Left renal pelvis (tissue), 4 donors: ENCODE measurements around the gene BACH2. TPM values are rescaled to one million over a fixed set of nuclear protein-coding genes. Genes with fewer than 3 reads are reported as not detected.

Experiments
- DNase-seq, 4 donors: peaks; one replicate each; pipeline ENCODE4 v3.0.0-alpha.2; 2013; ENCODE audit warnings: low read depth in 4 of 4, low spot score in 3 of 4
- polyA plus RNA-seq, 4 donors: library from polyadenylated mRNA; unstranded; fragments of 120-200 nt; gene quantifications; one replicate each; pipeline ENCODE4 v1.2.1, GENCODE V29; 2013; ENCODE audit not compliant: insufficient read length in 4 of 4

The BACH2 gene
- polyA plus RNA-seq, 4 donors, result 9.0 to 11.5 (median 10.7) TPM

DNA sequence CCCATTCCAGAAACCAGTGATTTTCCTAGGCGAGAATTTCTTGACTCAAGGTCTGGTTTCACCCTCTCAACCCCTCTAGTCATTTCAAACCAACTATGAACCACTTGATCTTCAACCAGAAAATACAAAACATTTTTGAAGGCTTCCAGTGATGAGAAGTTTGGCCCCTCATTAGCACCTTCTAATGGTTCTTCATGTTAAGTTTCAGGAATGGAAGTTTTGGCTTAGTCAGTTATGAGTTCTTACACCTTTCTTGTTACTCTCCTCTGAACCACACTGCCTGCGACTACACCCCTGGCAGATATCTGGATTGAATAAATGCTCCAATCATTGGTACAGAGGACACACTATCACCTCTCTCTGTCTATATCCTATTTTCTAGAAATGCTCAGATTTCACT, 335.2 kb downstream of the BACH2 start:
- no peak for DNase-seq

DNA sequence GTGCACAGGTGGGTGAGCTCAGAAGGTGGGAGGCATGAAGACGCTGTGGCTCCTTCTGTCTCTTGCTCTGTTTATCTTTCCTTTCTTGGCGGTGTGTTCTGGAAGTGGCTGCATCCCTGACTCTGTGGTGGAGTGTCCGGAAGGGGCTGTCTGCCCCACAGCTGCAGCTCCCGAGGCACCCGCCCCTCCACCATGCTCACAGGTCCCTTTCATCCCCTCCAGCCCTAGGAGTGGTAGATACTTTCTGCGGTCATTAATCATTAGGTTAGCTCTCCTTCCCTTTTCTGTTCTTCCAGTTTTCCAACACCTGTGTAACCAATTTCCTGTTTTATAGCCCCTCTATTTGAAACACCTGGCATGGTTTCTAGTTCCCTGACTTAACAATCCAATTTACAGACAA, 336.8 kb downstream of the BACH2 start:
- DNase-seq, result no peak

DNA sequence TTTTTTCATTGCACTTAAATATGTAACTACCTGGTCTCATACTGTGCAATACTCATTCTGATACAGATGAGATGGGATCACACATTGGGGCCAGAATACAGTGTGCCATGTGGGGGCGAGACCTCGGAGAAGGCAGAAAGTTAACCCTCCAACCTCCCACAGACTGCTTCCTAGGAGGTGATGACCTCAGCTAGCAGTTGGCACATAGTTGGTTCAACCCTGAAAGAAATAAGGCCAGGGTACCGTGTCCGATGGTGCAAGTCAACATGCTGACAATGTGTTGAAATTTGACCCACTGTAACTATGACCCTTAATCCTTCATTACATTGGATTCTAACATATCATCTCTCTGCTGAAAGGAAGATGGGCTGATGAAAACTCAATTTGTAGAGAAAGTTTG, 340.5 kb downstream of the BACH2 start:
- no peak for DNase-seq

DNA sequence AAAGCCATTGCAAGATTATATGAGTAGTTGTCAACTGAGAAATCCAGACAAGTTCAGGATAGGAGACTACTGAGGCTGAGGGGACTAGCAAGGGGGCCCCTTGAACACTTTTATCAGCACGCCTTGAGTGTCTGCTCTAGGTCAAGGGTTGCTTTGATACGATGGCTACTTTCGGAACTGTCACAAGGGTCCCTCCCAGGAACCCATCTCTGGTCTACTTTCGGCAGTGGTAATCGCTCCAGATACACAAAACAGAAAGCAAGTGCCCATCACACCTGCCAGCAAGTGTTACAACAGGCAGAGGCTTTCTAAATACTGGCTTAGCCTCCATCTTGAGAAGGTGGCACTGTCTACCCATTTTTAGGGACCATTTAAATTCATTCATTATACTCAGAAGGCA, 341.3 kb downstream of the BACH2 start:
- DNase-seq, result no peak

DNA sequence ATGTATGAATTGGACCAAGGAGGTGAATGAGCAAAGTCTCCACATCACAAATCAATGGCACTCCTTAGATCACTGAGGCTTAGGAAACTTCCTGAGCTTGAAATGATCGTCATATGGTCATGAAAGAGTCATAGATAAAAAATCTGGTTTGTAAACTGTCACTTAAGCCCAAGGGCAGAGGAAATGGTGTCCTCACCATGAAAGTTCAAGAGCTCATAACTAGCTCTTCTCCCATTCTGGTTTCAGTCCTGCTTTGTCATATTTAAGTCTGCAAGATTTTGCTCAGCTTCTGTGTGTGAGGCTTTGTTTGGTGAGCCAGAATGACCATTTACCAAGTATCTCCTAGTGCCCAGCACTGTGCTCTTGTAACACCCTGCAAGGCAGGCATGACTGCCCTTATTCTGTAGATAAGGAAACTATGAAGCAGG, 341.9 kb downstream of the BACH2 start:
- no peak for DNase-seq

DNA sequence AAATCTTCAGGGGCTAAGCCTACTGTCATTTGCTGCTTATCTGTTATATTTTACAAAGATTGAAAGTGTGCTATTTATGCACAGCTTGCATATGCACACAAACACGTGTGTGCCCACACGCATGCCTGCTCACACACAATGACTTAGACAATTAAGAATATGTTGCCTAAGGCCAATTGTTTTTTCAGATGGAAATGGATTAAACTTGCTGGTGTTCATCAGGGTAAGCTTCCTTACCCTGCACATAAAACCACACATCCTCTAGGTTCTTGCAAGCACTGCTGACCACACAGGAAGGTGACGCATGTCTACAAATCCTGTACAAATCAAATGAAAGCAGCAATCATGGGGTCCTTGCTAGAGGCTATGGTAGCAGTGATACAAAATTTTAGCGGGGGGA, 344.0 kb downstream of the BACH2 start:
- DNase-seq, result no peak

DNA sequence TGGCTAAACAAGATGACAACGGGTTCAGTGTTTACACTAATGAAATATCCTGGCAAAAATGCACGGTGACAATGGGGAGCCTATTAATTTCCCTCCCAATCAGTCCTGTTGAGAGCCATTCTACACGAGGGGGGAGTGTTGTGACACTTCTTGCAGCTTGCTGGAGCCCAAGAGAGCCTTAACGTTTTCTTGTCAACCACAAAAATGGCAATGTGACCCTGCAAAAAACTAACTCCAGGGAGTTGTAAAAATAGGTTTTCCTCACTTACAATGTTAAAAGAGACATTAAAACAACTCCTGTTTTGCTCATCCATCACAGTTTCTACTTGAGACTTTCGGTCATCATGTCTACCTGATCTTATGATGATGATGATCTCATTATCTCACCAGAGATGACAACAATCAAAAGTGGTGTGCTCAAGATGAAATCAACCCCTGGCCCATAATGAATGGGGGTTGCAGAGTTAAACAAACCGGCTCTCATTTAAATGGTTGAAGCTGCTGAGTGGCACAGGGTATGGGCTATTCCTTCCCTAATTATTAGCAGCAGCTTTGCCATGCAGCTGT, 344.5 kb downstream of the BACH2 start:
- no peak for DNase-seq

DNA sequence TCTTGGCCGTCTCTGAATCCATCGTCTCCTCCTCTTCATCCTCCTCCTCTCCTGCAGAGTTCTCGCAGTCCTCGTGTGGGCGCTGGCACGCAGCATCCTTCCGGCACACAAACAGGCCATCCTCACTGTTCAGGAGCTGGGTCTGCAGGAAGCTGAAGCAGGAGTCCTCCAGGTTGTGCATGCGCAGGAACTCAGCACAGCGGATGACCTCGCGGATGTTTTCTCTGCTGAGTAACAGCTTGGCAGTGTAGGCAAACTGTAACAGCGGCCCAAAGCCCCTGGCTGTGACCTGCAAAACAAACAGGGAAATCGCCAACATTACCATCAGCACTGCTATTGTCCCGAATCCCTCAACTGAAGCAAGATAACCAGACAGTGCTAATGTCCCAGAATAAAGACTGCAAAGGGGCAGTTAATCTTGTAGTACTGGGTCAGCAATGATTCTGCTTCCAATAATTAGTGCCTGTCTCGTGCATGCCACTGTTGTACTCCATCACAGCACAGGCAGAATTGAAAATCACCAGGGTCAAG, 345.0 kb downstream of the BACH2 start:
- DNase-seq, result no peak

DNA sequence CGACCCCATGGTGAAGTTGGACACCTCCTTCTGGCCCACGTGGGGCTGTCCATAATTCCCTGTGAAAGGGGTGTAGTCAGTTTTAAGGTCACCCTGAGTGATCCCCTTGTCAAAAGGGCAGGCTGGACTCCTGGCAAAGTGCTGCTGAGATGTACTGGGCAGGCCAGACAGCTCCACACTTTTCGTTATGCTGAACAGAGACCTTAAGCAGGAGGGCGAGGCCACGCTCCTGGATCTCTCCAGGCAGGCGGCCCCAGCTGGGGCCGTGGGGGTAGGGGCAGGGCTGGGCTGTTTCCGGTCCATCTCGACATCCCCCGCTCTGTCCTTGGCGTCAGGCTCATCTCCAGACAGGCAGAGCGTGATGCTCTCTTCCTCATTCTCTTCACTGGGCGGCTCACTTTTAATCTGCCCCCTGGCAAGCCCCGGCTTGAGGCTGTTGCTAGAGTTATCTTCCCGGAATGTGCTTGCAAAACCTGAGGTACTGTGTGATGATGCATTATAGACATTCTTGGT, 345.7 kb downstream of the BACH2 start:
- no peak for DNase-seq

DNA sequence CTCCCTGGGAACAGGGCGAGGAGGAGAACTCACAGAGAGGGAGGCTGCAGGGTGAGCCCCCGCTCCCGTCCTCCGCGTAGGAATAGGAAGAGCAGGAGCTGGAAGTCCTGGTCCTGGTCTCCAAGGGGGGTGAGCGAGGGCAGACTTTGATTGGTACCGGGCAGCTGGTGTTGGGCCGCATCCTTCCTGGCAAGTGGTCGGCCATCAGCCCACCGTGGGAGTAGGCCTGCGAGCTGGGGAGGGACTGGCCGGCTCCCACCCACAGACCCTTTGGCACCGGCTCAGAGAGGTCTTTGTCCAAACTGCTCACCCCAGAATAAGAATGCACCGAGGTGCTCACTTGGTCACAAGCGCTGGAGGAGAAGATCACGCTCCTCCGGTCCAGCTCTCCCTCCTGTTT, 346.2 kb downstream of the BACH2 start:
- no peak for DNase-seq

DNA sequence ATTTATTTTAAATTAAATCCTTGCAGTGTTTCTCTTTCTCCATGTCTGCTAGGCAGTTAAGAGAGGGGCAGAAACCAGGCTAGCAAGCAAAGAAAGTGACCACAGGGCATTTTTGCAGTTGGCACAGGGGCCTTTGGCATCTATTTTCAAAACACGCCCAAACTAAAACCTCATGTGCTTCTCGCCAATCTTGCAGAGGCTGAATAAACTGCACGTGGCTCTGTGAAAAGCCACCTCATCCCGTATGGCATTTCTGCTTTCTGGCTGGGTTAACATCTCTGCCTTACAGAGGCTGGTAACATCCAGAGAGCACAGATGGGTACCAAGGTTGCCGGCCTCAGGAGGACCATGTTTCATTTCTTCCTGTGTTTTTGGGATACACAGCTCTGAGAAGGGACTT, 347.8 kb downstream of the BACH2 start:
- no peak for DNase-seq

DNA sequence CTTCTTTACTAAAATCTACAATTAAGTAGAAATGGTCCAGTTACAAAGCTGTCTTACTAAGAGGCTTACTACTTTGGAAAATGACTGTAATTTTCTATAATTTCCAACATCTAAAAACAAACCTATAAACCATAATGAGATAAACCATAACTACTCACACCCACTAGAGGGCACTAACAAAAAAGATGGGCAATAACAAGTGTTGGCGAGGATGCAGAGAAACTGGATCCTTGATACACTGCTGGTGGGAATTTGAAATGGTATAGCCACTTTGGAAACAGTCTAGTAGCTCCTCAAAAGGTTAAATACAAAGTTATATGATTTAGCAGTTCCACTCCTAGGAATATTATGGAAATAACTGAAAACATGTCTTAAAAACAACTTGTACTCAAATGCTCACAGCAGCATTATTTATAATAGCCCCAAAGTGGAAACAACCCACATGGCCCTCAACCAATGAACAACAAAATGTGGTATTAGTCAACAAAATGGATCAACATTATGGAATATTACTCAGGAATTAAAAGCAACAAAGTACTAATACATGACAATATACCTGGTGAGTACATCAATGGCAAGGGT, 351.7 kb downstream of the BACH2 start:
- DNase-seq, result no peak

DNA sequence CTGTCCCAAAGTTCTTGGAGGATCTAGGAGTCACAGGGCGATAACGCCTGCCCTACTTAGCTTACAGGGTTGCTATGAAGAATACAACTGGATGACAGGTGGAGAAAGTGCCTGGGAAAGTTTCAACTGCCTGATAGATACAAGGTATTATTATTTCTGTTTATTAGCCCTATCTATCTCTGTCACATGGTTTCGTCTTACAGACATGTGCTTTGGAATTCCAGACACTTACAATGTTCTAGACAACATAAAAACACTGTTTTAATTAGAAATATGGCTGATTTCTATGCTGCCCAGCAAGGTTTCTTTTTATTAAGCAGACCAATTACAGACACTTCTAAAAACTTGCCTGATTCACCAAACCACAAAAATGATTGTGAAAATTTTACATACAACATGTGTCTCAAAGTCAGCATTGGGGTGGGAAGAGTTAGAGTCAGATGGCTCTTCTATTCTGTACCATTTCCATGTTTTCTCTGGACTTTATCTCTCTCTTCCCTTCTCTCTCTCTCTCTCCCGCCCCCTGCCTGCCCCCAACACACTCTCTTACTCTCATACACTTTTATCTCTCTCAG, 352.4 kb downstream of the BACH2 start:
- no peak for DNase-seq

DNA sequence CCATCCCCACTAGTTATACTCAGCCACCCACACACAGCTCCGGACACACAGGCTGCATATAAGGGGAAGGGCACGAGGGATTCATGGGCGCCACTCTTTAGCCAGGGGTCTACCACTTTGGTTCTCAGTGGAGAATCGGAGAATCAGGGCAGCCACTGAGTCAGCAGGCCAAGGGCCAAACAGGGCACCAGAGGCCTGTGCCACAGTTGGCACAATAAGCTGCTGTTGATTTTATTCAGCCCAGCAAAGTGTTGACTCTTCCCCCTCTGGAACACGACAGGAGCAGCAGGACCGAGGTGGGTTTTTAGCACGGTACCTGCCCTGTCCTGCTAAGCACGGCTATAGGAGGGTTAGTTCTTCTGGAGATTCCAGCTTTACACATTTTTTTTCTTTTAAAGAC, 354.0 kb downstream of the BACH2 start:
- DNase-seq, result no peak

DNA sequence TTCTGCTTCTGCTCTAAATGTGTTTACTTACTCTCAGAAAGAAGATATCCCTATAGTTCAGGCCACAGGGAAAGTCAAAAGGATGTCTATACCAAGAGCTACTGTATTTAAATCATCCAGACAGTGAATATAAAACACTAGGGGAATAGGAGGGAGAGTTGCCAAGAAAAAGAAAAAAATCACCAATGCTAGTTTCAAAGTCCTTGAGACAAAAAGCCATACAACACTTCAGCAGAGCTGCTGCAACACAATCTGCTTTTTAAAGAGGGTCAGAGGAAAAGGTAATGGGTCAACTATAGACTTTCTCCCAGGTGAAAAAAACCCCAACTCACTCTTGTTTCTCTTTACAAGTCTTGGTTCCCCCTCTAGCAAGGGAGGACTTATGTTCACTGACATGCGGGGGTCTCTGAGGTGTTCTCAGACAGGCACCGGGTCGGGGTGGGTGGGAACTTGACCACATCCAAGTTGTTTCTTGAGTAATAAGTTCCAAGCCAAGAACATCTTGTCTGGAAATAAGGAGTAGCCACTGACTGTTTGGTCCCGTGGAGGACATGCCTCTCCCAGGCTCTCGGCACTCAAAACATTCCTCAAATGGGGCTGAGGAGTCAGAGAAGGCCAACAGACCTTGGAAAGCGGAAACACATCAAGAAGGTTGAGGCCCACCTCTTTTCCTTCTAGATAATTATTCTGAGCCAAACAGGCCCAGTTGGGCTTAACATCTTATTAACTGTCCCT, 354.7 kb downstream of the BACH2 start:
- DNase-seq, result peak in 1 of 4 donors; percentile 22

DNA sequence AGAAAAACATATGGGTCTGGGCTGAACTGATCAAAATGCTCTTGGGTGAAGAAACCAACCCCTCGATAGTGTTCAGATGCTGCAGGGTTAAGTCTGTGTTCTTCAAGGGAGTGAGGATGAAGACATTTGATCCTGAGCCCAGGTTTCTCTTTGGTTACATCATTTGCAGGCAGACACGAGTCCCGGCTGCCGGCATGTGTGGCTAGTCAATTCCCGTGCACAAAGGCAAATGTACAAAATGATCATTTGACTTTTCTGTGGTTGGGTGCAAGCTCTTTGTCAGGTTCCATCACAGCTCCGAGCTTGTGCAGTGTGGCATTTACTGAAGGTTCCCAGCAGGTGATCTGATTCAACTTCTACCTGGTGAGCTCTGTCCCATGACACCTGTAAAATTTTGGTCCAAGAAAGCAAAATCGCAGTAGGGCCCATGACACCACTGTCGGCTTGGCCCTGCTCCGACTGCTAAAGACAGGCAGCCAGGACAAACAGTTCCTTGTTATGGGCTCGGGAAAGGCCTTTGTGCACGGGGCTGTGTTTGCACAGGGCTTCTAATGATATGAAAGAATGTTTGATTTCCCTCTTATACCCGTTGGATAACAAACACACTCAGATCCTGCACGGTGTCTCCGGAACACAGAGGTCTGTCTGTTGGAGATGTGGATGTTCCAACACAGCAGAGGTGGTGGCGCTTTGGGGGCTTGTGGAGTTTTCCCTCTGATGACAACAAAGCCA, 355.4 kb downstream of the BACH2 start:
- DNase-seq, result no peak

DNA sequence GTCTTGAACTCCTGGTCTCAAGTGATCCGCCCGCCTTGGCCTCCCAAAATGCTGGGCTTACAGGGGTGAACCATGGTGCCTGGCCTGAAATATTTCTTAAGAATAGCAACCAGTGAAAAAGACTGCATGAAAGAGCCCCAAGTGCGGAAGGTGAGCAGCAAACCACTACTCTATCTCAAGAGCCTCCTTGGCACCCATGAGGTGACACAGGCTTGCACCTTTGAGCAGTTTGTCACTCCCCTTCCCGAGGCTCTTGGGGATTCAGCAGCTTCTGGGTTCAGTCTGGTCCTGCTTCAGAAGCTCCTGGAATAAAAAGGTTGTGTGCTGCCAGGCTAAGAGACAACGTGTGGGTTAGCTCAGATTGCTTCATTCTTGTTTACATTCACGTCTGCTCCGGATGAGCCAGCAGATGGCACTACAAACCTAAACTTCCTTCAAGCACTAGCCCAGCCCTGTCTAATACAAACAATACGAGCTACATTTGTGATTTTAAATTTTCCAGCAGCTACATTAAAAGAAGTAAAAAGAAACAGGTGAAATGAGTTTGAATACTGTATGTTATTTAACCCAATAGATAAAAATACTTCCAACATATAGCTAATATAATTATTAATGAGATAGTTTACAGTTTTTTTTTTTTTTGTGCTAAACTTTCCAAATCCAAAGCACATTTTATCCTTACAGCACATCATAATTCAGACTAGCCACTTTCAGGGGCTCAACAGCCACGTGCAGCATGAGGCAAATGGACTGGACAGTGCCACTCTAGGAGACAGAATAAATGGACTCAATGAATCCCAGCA, 356.2 kb downstream of the BACH2 start:
- DNase-seq, result peak; percentile 51 to 66 (median 64)

DNA sequence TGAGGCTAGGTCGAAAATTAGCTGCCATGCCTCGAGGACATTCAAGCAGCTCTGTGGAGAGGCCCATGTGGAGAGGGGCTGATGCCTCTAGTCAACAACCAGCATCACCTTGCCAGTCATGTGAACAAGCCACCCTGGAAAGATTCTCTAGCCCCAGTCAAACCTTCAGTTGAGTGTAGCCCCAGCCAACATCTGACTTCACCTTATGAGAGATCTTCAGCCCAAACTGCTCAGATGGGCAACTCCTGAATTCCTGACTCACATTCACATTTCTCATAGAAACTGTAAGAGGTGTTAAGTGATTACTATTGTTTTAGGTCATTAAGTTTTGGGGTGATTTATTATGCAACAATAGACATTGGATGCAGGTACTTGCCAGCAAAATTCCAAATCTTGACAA, 357.5 kb downstream of the BACH2 start:
- DNase-seq, result no peak

DNA sequence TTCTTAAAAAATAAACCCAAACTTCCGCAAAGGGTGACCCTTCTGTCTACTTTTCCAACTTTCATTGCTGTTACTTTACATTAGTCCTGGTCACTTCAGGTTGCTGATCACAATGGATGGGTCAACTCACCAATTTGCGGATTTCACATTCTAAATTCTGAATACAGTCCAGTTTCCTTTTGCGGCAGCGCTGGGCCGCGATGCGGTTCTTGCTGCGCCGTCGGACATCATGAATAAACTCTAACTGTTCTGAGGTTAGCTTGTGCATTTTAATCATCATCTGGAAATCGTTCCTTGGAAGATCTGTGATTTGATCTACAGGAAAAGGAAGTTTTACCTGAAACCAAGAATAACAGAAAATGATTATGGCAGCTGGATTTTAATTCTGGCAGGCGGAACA, 358.6 kb downstream of the BACH2 start:
- no peak for DNase-seq

DNA sequence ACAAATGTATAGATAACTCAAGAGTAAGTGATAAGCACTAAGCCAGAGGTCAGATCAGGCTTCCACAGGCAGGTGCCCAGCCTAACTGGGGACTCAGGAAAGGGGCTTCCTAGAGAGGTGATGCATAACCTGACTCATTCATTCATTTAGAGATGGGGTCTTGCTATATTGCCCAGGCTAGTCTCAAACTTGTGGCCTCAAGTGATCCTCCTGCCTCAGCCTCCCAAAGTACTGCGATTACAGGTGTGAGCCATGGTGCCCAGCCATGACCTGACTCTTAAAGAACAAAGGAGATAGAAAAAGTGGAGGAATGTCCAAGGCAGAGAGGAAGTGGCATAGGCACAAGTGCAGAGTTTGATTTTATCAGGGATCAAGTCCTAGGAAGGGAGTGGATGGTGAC, 360.5 kb downstream of the BACH2 start:
- DNase-seq, result no peak
